ENCODE measurements around the gene ATXN2L.
"Not testable (repeated sequence)": the region's sequence is repeated elsewhere in the genome, so short reads cannot be mapped to it uniquely, and the experiment has no call there.

Gene ATXN2L

GRCh38 chr16:28837672-28838557, 15.1 kb downstream of the ATXN2L start:
- DNase-seq: no peak

GRCh38 chr16:28838558-28838918, 15.7 kb downstream of the ATXN2L start:
- no peak for DNase-seq

GRCh38 chr16:28839004-28839639, 16.3 kb downstream of the ATXN2L start:
- DNase-seq: no peak

GRCh38 chr16:28839899-28840298, 17.1 kb downstream of the ATXN2L start:
- no peak for DNase-seq

- no peak for DNase-seq
Observed at GRCh38 chr16:28842696-28843095, 19.9 kb downstream of the ATXN2L start.

- DNase-seq: no peak
Observed at GRCh38 chr16:28843766-28844165, 21.0 kb downstream of the ATXN2L start.

GRCh38 chr16:28844226-28844885, 21.6 kb downstream of the ATXN2L start:
- DNase-seq: no peak

GRCh38 chr16:28845293-28845692, 22.5 kb downstream of the ATXN2L start:
- no peak for DNase-seq

GRCh38 chr16:28845761-28846079, 22.9 kb downstream of the ATXN2L start:
- DNase-seq: no peak

GRCh38 chr16:28846080-28846932, 23.5 kb downstream of the ATXN2L start, which contains the start of gene TUFM:
TSS of gene TUFM (minus strand) at chr16:28846348. CDS start at chr16:28846269, 79 bp downstream.
- DNase-seq: peak; percentile 94

- DNase-seq: no peak
Observed at GRCh38 chr16:28846933-28847273, 24.1 kb downstream of the ATXN2L start.

- no peak for DNase-seq
Observed at GRCh38 chr16:28858421-28858820, 35.6 kb downstream of the ATXN2L start.

- no peak for DNase-seq
Observed at GRCh38 chr16:28859326-28859725, 36.5 kb downstream of the ATXN2L start.

- DNase-seq: no peak
Observed at GRCh38 chr16:28863929-28864793, 41.4 kb downstream of the ATXN2L start.

- DNase-seq: no peak
Observed at GRCh38 chr16:28865001-28865688, 42.3 kb downstream of the ATXN2L start.

GRCh38 chr16:28865722-28866453, 43.1 kb downstream of the ATXN2L start:
- DNase-seq: no peak

- no peak for DNase-seq
Observed at GRCh38 chr16:28866454-28866804, 43.6 kb downstream of the ATXN2L start.

GRCh38 chr16:28867241-28867640, 44.4 kb downstream of the ATXN2L start:
- DNase-seq: no peak

- DNase-seq: not testable (repeated sequence)
Observed at GRCh38 chr16:28867646-28868045, 44.8 kb downstream of the ATXN2L start.

- no peak for DNase-seq
Observed at GRCh38 chr16:28869201-28869600, 46.4 kb downstream of the ATXN2L start.

GRCh38 chr16:28872952-28873351, 50.2 kb downstream of the ATXN2L start:
- DNase-seq: no peak

All from effector CD8-positive, alpha-beta T cell (primary cell).